SJCRH30 (cell line): ENCODE measurements around the gene POU2F1. TPM values are rescaled to one million over a fixed set of nuclear protein-coding genes. Genes with fewer than 3 reads are reported as not detected.

Experiments
- DNase-seq, 2 experiments: peaks; one replicate each; pipeline ENCODE4 v3.0.0-alpha.2; 2015 to 2020
- H3K27ac ChIP-seq: fragments of 250-450 bp; sonication (Bioruptor Pico); 2 replicates; pipeline ENCODE4 v1.5.1; 2020; ENCODE audit warnings: mild to moderate bottlenecking, moderate library complexity
- H3K27me3 ChIP-seq: fragments of 250-450 bp; sonication (Bioruptor Pico); 2 replicates; pipeline ENCODE4 v1.5.1; 2020; ENCODE audit warnings: mild to moderate bottlenecking, moderate library complexity
- H3K36me3 ChIP-seq: fragments of 250-450 bp; sonication (Bioruptor Pico); 2 replicates; pipeline ENCODE4 v1.5.1; 2020; ENCODE audit warnings: mild to moderate bottlenecking, moderate library complexity
- H3K4me1 ChIP-seq: fragments of 250-450 bp; sonication (Bioruptor Pico); 2 replicates; pipeline ENCODE4 v1.5.1; 2020; ENCODE audit warnings: mild to moderate bottlenecking, moderate library complexity
- H3K4me3 ChIP-seq: fragments of 250-450 bp; sonication (Bioruptor Pico); 2 replicates; pipeline ENCODE4 v1.5.1; 2020; ENCODE audit warnings: mild to moderate bottlenecking, moderate library complexity
- H3K9me3 ChIP-seq: fragments of 250-450 bp; sonication (Bioruptor Pico); replicated peaks from 2 replicates; pipeline ENCODE4 v1.5.1; 2020; ENCODE audit warnings: mild to moderate bottlenecking, moderate library complexity
- total RNA-seq: library from RNA; depleted of rRNA; stranded (reverse); fragments of >200 nt; shearing (Covaris generic); gene quantifications from 2 replicates; pipeline ENCODE4 v1.2.3, GENCODE V29; 2014

Gene POU2F1
- total RNA-seq, 1 experiment from 2014 or later: 16.8 TPM

DNA sequence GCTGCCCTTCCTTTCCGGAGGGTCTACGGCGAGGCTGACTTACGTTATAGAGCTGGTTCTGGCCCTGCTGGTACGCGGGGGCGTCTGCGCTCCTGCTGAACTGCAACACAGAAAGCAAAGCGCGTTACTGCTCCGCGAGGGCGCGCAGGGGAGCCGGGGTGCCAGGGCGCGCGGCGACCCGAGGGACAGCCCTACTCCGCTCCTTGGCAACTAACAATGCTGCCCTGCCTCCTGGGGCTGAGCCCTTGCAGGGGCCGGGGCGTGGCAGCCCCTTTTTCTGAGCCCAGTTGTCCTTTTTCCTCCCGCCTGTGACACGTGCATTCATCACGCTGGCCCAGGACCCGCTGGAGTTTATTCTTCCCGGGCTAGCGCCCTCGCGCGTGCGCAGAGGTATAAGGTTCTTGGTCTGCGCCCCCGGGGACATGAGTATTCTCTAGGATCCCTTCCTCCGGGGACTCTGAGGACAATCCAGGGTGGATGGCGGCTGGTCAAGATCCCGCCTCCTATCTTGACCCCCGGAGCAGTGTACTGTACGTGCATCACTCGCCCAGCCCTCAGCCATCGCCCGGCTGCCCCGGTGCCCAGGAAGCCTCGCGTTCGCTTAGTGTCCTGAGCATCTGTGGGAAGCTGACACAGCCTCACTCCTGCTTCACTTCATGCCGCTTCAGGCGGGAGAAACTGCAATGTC is 218.8 kb downstream of the POU2F1 start:
- H3K27ac ChIP-seq: no peak overlapping the region; the same call in 1 of the 2 replicates
- DNase-seq: peak; percentile 33 to 54

DNA sequence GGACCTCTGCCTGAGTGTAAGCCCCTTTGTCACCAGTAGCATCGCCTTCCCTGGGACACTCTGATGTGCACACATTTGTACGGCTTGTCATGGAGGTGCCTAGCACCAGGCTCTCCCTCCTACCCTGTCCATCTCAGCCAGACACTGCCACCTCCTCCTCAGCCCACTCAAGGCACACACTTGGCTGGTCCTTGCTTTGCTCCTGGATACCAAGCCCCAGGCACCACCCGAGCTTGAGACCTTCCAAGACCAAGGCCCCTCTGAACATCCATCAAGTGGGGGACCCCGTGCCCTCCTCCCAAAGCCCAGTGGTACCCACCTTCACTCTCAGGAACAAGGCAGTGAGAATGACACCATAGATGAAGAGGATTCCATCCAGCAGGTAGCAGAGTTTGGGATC is 219.7 kb downstream of the POU2F1 start:
- H3K9me3 ChIP-seq: no peaks in the 10 kb centered on the region
- H3K36me3 ChIP-seq: no peaks in the 10 kb centered on the region
- DNase-seq: no peak
- no peak overlapping the region for H3K4me3 ChIP-seq
- H3K27ac ChIP-seq: no peak overlapping the region
- H3K4me1 ChIP-seq: no peaks in the 10 kb centered on the region
- H3K27me3 ChIP-seq: no peaks in the 10 kb centered on the region

More for the DNA sequence above, 218.8 kb downstream of the POU2F1 start:
- Histone ChIP-seq H3K4me3 (peak overlapping the region; percentile 55), H3K36me3 (no peaks in the 10 kb centered on the region), H3K9me3 (no peaks in the 10 kb centered on the region), H3K4me1 (no peaks in the 10 kb centered on the region), H3K27me3 (no peaks in the 10 kb centered on the region)

GRCh38 chr1:167440776-167441175 is 220.1 kb downstream of the POU2F1 start:
- Histone ChIP-seq H3K9me3 (no peaks in the 10 kb centered on the region), H3K4me1 (no peaks in the 10 kb centered on the region), H3K27me3 (no peaks in the 10 kb centered on the region), H3K4me3 (no peak overlapping the region), H3K27ac (no peak overlapping the region), H3K36me3 (no peaks in the 10 kb centered on the region)
- no peak for DNase-seq

DNA sequence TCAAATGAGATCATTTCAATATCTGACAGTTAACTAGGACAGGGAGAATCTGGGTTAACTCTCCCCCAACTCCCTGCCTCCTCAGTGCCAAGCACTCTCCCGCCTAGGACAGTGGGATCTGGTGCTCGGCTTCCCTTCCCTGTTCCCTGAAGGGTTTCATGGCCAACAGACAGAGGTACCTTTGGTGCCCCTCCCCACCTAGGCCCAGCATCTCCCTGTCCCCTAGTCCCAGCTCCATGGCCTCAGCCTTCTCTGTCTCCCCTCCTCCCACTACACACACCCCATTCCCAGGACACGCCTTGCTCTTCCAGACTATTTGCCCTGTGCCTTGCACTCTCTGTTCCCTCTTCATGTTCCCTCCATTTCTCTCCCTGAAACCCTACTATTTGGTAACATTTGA is 220.5 kb downstream of the POU2F1 start:
- H3K36me3 ChIP-seq: no peaks in the 10 kb centered on the region
- no peaks in the 10 kb centered on the region for H3K27me3 ChIP-seq
- H3K4me3 ChIP-seq: no peak overlapping the region
- no peak for DNase-seq
- H3K4me1 ChIP-seq: no peaks in the 10 kb centered on the region
- H3K9me3 ChIP-seq: no peaks in the 10 kb centered on the region
- H3K27ac ChIP-seq: no peak overlapping the region

DNA sequence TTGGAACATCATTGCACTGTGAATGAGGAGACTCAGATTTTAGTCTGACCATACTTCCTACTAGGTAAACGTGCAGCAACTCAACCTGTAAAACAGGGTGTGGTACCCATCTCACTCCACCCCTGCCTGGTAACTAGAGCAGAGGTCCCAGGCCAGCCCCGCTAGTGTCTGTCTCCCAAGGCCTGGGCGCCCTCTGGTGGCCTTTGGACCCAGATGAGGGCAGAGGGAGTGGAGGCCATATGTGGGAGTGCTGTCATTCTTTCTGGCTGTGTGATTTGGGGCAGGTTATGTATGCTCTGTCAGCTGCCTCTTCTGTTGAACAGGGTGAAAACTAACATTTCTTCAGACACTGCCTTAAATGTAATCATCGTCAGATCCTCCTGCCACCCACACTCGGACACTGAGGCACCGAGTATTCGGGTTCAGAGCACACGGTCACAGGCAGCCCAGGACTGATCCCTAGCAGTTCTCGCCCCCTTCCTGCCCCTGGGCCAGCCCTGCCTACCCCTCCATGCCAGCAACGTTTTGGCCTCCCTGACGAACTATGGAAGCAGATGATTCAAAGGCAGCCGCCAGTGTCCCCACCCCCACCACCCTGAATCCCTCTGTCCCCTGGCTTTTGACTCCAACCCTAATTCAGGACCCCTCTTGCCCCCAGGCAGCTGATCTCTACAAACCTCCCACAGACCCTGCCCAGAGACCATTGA is 221.6 kb downstream of the POU2F1 start:
- H3K27me3 ChIP-seq: no peaks in the 10 kb centered on the region
- no peaks in the 10 kb centered on the region for H3K4me1 ChIP-seq
- DNase-seq: peak; percentile 78 to 87
- H3K36me3 ChIP-seq: no peaks in the 10 kb centered on the region
- H3K9me3 ChIP-seq: no peaks in the 10 kb centered on the region
- no peak overlapping the region for H3K4me3 ChIP-seq
- no peak overlapping the region for H3K27ac ChIP-seq

- no peak overlapping the region for H3K27ac ChIP-seq
- DNase-seq: no peak
- no peak overlapping the region for H3K4me3 ChIP-seq
- H3K4me1 ChIP-seq: no peaks in the 10 kb centered on the region
- H3K36me3 ChIP-seq: no peaks in the 10 kb centered on the region
- H3K27me3 ChIP-seq: no peaks in the 10 kb centered on the region
- H3K9me3 ChIP-seq: no peaks in the 10 kb centered on the region
These were observed 222.3 kb downstream of the POU2F1 start for GRCh38 chr1:167442854-167443565.

GRCh38 chr1:167443757-167444156 is 223.1 kb downstream of the POU2F1 start:
- H3K4me3 ChIP-seq: no peak overlapping the region
- no peaks in the 10 kb centered on the region for H3K9me3 ChIP-seq
- H3K27ac ChIP-seq: no peak overlapping the region
- DNase-seq: no peak
- H3K4me1 ChIP-seq: no peaks in the 10 kb centered on the region
- no peaks in the 10 kb centered on the region for H3K27me3 ChIP-seq
- H3K36me3 ChIP-seq: no peaks in the 10 kb centered on the region

- H3K36me3 ChIP-seq: no peaks in the 10 kb centered on the region
- H3K27me3 ChIP-seq: no peaks in the 10 kb centered on the region
- H3K9me3 ChIP-seq: no peaks in the 10 kb centered on the region
- no peak overlapping the region for H3K4me3 ChIP-seq
- no peaks in the 10 kb centered on the region for H3K4me1 ChIP-seq
- H3K27ac ChIP-seq: no peak overlapping the region
- no peak for DNase-seq
These were observed 226.3 kb downstream of the POU2F1 start for GRCh38 chr1:167446966-167447365.

DNA sequence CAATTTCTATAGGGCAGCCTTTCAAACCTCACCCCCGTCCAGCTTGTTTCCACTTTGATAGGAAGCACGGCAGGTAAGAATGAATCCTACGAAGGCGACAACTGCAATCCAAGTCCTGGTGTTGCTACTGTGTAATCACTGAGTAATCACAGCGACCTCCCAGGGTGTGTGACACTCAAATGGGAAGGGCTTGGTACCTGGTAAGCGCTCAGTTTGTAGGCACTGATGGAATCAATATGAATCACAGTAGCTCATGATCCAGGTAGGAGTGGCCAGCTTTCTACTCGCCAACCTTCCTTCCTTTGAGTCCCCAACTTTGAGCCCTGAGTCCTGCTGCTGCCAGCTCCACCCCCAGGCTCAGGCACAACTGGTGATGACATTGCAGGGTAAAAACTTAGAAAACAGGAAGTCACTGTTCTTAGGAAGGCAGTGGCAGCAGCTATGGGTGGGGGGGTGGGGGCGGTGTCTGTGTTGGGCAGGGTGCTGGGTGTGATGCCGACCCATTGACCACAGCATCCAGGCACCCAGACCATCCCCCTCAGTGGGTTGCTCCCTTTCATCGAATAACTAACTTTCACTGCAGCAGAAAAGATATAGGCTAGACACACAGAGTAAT is 226.9 kb downstream of the POU2F1 start:
- H3K36me3 ChIP-seq: no peaks in the 10 kb centered on the region
- H3K9me3 ChIP-seq: no peaks in the 10 kb centered on the region
- H3K27me3 ChIP-seq: no peaks in the 10 kb centered on the region
- no peak overlapping the region for H3K27ac ChIP-seq
- no peak overlapping the region for H3K4me3 ChIP-seq
- DNase-seq: peak in 1 of 2 experiments; percentile 30
- H3K4me1 ChIP-seq: no peaks in the 10 kb centered on the region

DNA sequence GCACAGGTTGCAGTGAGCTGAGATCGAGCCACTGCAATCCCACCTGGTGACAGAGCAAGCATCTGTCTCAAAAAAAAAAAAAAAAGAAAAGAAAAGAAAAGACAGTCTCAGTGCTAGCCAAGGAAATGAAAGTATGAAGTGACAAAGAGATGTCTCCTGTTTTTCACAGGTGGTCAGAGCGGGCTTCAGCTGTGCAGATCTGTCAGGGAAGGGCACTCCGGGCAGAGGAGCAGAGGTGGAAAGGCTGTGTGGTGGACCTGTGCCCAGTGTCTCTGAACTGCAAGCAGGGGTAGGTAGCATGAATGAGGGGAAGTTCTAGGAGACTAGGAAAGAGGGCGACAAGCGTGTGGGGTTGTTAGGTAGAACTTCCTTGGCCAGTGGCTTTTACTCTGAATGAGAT is 230.2 kb downstream of the POU2F1 start:
- Histone ChIP-seq H3K27ac (no peak overlapping the region), H3K4me1 (no peaks in the 10 kb centered on the region), H3K36me3 (no peaks in the 10 kb centered on the region), H3K27me3 (no peaks in the 10 kb centered on the region), H3K4me3 (no peak overlapping the region), H3K9me3 (no peaks in the 10 kb centered on the region)
- no peak for DNase-seq

- Histone ChIP-seq H3K36me3 (no peaks in the 10 kb centered on the region), H3K27me3 (no peaks in the 10 kb centered on the region), H3K4me3 (no peak overlapping the region)
These were observed 231.8 kb downstream of the POU2F1 start for GRCh38 chr1:167452483-167452882.

GRCh38 chr1:167453123-167453522 is 232.4 kb downstream of the POU2F1 start:
- Histone ChIP-seq H3K27me3 (no peaks in the 10 kb centered on the region), H3K4me3 (no peak overlapping the region), H3K27ac (no peak overlapping the region), H3K36me3 (no peaks in the 10 kb centered on the region), H3K9me3 (no peaks in the 10 kb centered on the region), H3K4me1 (no peaks in the 10 kb centered on the region)
- DNase-seq: no peak

More at GRCh38 chr1:167452483-167452882, 231.8 kb downstream of the POU2F1 start:
- no peak for DNase-seq
- H3K27ac ChIP-seq: no peak overlapping the region
- H3K9me3 ChIP-seq: no peaks in the 10 kb centered on the region
- H3K4me1 ChIP-seq: no peaks in the 10 kb centered on the region

DNA sequence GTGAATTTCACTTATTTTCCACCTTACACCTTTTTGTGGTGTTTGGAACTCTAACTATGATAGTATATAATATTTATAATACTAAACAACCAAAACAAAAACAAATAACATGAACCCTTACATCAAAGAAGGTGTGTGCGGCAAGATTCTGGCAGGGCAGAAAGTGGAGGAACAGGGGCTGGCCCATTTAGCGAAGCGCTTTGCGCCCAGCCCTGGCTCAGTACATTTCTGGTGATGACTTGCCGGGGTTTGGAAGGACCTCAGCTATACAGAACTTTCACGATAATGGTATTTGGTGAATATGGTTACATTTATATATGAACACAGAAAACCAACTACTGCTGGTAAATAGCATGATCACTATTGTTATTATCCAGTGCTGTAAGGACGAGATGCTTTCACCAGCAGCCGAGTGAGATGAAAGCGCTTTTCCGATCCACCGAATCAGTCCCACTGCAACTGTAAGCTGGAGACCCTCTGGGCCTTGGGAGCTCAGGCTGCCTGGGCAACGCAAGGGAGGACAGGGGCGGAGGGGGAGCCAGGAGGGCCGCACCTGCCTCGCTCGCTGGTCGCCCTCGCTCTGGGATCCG is 233.7 kb downstream of the POU2F1 start:
- peak overlapping the region; percentile 66 for H3K4me3 ChIP-seq
- DNase-seq: no peak
- H3K36me3 ChIP-seq: no peaks in the 10 kb centered on the region
- H3K4me1 ChIP-seq: no peaks in the 10 kb centered on the region
- no peak overlapping the region for H3K27ac ChIP-seq
- H3K27me3 ChIP-seq: no peaks in the 10 kb centered on the region
- no peaks in the 10 kb centered on the region for H3K9me3 ChIP-seq

DNA sequence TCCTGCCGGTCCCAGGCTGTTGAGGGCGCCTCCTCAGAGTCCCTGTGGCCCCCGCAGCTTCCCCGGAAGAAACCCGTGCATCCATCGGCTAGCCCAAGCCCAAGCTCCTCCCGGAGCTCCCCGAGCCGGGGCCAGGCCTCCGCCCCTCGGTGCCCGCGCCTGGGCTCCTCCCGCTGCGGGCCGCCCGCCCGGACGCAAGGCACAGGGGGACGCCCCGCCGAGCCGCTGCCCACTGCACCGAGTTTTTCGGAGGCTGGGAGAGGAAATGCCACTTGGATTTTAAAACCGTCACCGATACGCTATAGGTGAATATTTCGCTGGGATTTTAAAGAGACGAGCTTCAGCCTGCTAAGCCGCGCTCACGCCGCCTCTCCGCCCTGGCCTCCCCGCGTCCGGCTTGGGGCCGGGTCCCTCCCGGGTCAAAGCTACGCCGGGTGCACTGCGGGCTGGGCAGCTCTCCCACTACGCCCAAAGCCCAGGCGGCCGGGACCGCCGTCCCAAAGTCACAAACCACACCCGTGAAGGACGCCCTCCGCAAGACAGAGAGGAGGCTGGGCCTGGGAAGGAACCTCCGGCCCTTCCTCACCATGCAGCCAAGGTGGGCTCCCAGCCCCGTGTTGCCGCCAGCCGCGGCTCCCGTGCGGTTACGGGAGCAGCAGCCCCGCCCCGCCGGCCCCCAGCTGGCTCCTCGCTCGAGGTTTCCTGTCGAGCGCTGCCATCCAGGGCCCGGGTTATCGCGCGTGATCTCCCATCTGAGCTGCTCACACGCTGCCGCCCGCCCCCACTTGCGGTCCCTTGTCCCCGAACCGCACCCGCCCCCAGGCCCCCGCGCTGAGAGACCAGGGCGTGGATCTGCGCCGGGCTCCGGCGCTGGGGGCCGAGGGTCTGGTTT is 234.5 kb downstream of the POU2F1 start:
- Histone ChIP-seq H3K4me1 (no peaks in the 10 kb centered on the region), H3K27ac (peak overlapping the region; percentile 23; the same call in 1 of the 2 replicates), H3K4me3 (peak overlapping the region; percentile 66), H3K36me3 (no peaks in the 10 kb centered on the region), H3K9me3 (no peaks in the 10 kb centered on the region), H3K27me3 (no peaks in the 10 kb centered on the region)
- DNase-seq: peak; percentile 51 to 54
